ENCODE data around the gene AMER2. TPM values are rescaled to one million over a fixed set of nuclear protein-coding genes. Genes with fewer than 3 reads are reported as not detected.

Gene AMER2
- polyA plus RNA-seq (2012; ENCODE audit: low read depth, missing spikeins), result 0.01 TPM

- FAIRE-seq, result no peak
- TF ChIP-seq POU2F2 (IDR thresholded peaks at IDR 0.05; ENCODE audit: low read depth, low read length) (no peak), POLR2A (IDR thresholded peaks at IDR 0.05; ENCODE audit: low read depth, low read length) (no peak), TAF1 (IDR thresholded peaks at IDR 0.05; ENCODE audit: low read depth, low read length) (no peak), PAX5 (IDR thresholded peaks at IDR 0.05; ENCODE audit: insufficient read depth, low read length, severe bottlenecking) (no peak), SPI1 (IDR thresholded peaks at IDR 0.05; ENCODE audit: low read depth, low read length) (no peak)
- DNase-seq (ENCODE audit: insufficient read length, low spot score), result peak; percentile 30
Measured at GRCh38 chr13:25171517-25172302, at the start of gene AMER2. TSS of gene AMER2 (minus strand) at chr13:25172288. CDS start at chr13:25171619, 669 bp downstream.

- FAIRE-seq (no peak), DNase-seq (ENCODE audit: insufficient read length, low spot score) (no peak)
- no peak for TF ChIP-seq POU2F2 (IDR thresholded peaks at IDR 0.05; ENCODE audit: low read depth, low read length)
- TF ChIP-seq PAX5 (IDR thresholded peaks at IDR 0.05; ENCODE audit: insufficient read depth, low read length, severe bottlenecking), result no peak
- TF ChIP-seq SPI1 (IDR thresholded peaks at IDR 0.05; ENCODE audit: low read depth, low read length), result 0 out of 2 replicates have a peak, but pooled peaks have one; percentile 2
- no peak for TF ChIP-seq POLR2AphosphoS5 (IDR thresholded peaks at IDR 0.05; ENCODE audit: low read depth, low read length)
- TF ChIP-seq POLR2A (IDR thresholded peaks at IDR 0.05; ENCODE audit: low read depth, low read length), result no peak
Measured at GRCh38 chr13:25218019-25218418, 45.9 kb upstream of the AMER2 start.

- DNase-seq (ENCODE audit: insufficient read length, low spot score) (no peak), FAIRE-seq (no peak)
- no peak for TF ChIP-seq SPI1 (IDR thresholded peaks at IDR 0.05; ENCODE audit: low read depth, low read length)
- no peak for TF ChIP-seq PAX5 (IDR thresholded peaks at IDR 0.05; ENCODE audit: insufficient read depth, low read length, severe bottlenecking)
- TF ChIP-seq POLR2AphosphoS5 (IDR thresholded peaks at IDR 0.05; ENCODE audit: low read depth, low read length), result no peak
- no peak for TF ChIP-seq POU2F2 (IDR thresholded peaks at IDR 0.05; ENCODE audit: low read depth, low read length)
- no peak for TF ChIP-seq POLR2A (IDR thresholded peaks at IDR 0.05; ENCODE audit: low read depth, low read length)
- no peak for TF ChIP-seq TAF1 (IDR thresholded peaks at IDR 0.05; ENCODE audit: low read depth, low read length)
Measured at GRCh38 chr13:25217023-25217885, 45.2 kb upstream of the AMER2 start.

GRCh38 chr13:25215253-25215575 is 43.1 kb upstream of the AMER2 start:
- no peak for FAIRE-seq

GRCh38 chr13:25214491-25215252 is 42.6 kb upstream of the AMER2 start:
- DNase-seq (ENCODE audit: insufficient read length, low spot score), result no peak
- no peak for FAIRE-seq
- TF ChIP-seq POLR2A (IDR thresholded peaks at IDR 0.05; ENCODE audit: low read depth, low read length), result no peak
- no peak for TF ChIP-seq POLR2AphosphoS5 (IDR thresholded peaks at IDR 0.05; ENCODE audit: low read depth, low read length)
- TF ChIP-seq TAF1 (IDR thresholded peaks at IDR 0.05; ENCODE audit: low read depth, low read length), result no peak
- no peak for TF ChIP-seq POU2F2 (IDR thresholded peaks at IDR 0.05; ENCODE audit: low read depth, low read length)
- no peak for TF ChIP-seq SPI1 (IDR thresholded peaks at IDR 0.05; ENCODE audit: low read depth, low read length)
- TF ChIP-seq PAX5 (IDR thresholded peaks at IDR 0.05; ENCODE audit: insufficient read depth, low read length, severe bottlenecking), result no peak

More at GRCh38 chr13:25215253-25215575, 43.1 kb upstream of the AMER2 start:
- TF ChIP-seq SPI1 (IDR thresholded peaks at IDR 0.05; ENCODE audit: low read depth, low read length) (no peak), PAX5 (IDR thresholded peaks at IDR 0.05; ENCODE audit: insufficient read depth, low read length, severe bottlenecking) (no peak), POLR2AphosphoS5 (IDR thresholded peaks at IDR 0.05; ENCODE audit: low read depth, low read length) (no peak), POU2F2 (IDR thresholded peaks at IDR 0.05; ENCODE audit: low read depth, low read length) (no peak), TAF1 (IDR thresholded peaks at IDR 0.05; ENCODE audit: low read depth, low read length) (no peak)
- no peak for DNase-seq (ENCODE audit: insufficient read length, low spot score)

GRCh38 chr13:25213715-25214114 is 41.6 kb upstream of the AMER2 start:
- no peak for DNase-seq (ENCODE audit: insufficient read length, low spot score)
- no peak for FAIRE-seq
- TF ChIP-seq POU2F2 (IDR thresholded peaks at IDR 0.05; ENCODE audit: low read depth, low read length), result no peak
- no peak for TF ChIP-seq PAX5 (IDR thresholded peaks at IDR 0.05; ENCODE audit: insufficient read depth, low read length, severe bottlenecking)
- no peak for TF ChIP-seq TAF1 (IDR thresholded peaks at IDR 0.05; ENCODE audit: low read depth, low read length)
- no peak for TF ChIP-seq POLR2AphosphoS5 (IDR thresholded peaks at IDR 0.05; ENCODE audit: low read depth, low read length)
- TF ChIP-seq POLR2A (IDR thresholded peaks at IDR 0.05; ENCODE audit: low read depth, low read length), result no peak
- no peak for TF ChIP-seq SPI1 (IDR thresholded peaks at IDR 0.05; ENCODE audit: low read depth, low read length)

GRCh38 chr13:25210842-25211569 is 38.9 kb upstream of the AMER2 start:
- TF ChIP-seq SPI1 (IDR thresholded peaks at IDR 0.05; ENCODE audit: low read depth, low read length) (no peak), POLR2AphosphoS5 (IDR thresholded peaks at IDR 0.05; ENCODE audit: low read depth, low read length) (no peak), TAF1 (IDR thresholded peaks at IDR 0.05; ENCODE audit: low read depth, low read length) (no peak), PAX5 (IDR thresholded peaks at IDR 0.05; ENCODE audit: insufficient read depth, low read length, severe bottlenecking) (no peak), POLR2A (IDR thresholded peaks at IDR 0.05; ENCODE audit: low read depth, low read length) (no peak), POU2F2 (IDR thresholded peaks at IDR 0.05; ENCODE audit: low read depth, low read length) (no peak)
- DNase-seq (ENCODE audit: insufficient read length, low spot score), result no peak
- no peak for FAIRE-seq

- no peak for TF ChIP-seq POLR2AphosphoS5 (IDR thresholded peaks at IDR 0.05; ENCODE audit: low read depth, low read length)
- TF ChIP-seq TAF1 (IDR thresholded peaks at IDR 0.05; ENCODE audit: low read depth, low read length), result no peak
- TF ChIP-seq SPI1 (IDR thresholded peaks at IDR 0.05; ENCODE audit: low read depth, low read length), result no peak
- no peak for DNase-seq (ENCODE audit: insufficient read length, low spot score)
- no peak for FAIRE-seq
Measured at GRCh38 chr13:25207291-25207810, 35.3 kb upstream of the AMER2 start.

Measured in GM12891 (cell line).